Nephron progenitor cell (in vitro differentiated cells): ENCODE data around the gene ACAP2.
"Not testable (repeated sequence)": the region's sequence is repeated elsewhere in the genome, so short reads cannot be mapped to it uniquely, and the experiment has no call there.

Experiments used
- DNase-seq: peaks from one replicate; pipeline ENCODE4 v3.0.0; 2021
- H3K27ac Mint-ChIP-seq: 2 replicates; pipeline ENCODE4 v1.8.0; 2021; ENCODE audit warnings: mild to moderate bottlenecking, moderate library complexity, mixed read lengths
- H3K27me3 Mint-ChIP-seq: 2 replicates; pipeline ENCODE4 v1.8.0; 2021; ENCODE audit warnings: mild to moderate bottlenecking, low read depth, mixed read lengths; ENCODE audit not compliant: poor library complexity
- H3K36me3 Mint-ChIP-seq: 2 replicates; pipeline ENCODE4 v1.8.0; 2021; ENCODE audit warnings: low read depth, mixed read lengths
- H3K4me1 Mint-ChIP-seq: 2 replicates; pipeline ENCODE4 v1.8.0; 2021; ENCODE audit warnings: mixed read lengths
- H3K4me3 Mint-ChIP-seq: 2 replicates; pipeline ENCODE4 v1.8.0; 2021; ENCODE audit warnings: mild to moderate bottlenecking, moderate library complexity, mixed read lengths
- H3K9me3 Mint-ChIP-seq: 2 replicates; pipeline ENCODE4 v1.8.0; 2021; ENCODE audit warnings: mild to moderate bottlenecking, moderate library complexity, mixed read lengths
- TF ChIP-seq, protein P1 (sequence below): fragments of 200-600 bp; sonication (generic); IDR thresholded peaks from 2 replicates; pipeline ENCODE4 v1.5.0; 2021; ENCODE audit warnings: antibody characterized with exemption

Gene ACAP2, protein sequence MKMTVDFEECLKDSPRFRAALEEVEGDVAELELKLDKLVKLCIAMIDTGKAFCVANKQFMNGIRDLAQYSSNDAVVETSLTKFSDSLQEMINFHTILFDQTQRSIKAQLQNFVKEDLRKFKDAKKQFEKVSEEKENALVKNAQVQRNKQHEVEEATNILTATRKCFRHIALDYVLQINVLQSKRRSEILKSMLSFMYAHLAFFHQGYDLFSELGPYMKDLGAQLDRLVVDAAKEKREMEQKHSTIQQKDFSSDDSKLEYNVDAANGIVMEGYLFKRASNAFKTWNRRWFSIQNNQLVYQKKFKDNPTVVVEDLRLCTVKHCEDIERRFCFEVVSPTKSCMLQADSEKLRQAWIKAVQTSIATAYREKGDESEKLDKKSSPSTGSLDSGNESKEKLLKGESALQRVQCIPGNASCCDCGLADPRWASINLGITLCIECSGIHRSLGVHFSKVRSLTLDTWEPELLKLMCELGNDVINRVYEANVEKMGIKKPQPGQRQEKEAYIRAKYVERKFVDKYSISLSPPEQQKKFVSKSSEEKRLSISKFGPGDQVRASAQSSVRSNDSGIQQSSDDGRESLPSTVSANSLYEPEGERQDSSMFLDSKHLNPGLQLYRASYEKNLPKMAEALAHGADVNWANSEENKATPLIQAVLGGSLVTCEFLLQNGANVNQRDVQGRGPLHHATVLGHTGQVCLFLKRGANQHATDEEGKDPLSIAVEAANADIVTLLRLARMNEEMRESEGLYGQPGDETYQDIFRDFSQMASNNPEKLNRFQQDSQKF

DNA sequence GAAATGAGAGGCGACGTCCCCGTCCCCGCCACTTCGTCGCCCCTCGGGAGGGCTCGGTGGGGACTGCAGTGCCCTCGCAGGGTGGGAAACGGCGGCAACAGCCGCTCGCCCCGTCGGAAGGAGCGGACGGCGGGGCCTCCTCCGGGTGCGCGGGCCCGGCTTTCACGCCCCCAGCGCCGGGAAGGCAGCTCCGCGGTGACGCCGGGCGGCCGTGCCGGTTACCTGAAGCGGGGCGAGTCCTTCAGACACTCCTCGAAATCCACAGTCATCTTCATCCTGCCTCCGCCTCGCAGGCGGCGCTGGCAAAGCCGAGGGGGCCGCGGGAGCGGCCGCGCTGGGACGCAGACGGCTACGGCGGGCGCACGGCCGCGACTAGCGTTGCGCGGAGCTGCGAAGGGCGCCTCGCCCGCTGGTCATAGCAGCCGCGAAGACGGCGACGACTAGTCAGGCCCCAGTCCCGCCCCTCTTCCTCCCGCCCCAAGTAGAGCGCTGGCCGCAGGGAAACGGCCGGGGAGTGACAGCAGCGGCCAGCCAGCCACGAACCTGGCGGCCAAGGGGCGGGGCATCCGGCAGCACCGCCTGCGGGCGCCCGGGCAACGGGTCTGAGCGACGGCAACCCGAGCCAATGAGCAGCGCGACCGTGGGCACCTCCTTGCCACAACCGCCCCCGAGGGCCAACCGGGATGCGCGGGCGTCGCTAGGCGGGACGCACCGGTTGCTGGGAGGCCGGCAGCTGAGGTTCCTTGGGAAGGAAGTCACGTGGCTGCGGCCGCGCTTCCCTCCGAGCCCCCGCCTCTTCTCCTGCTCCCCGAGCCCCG, at the start of gene ACAP2:
TSS of gene ACAP2 (minus strand) at position 448 of the 818 bp plus-strand sequence. CDS start at position 275, 173 bp downstream.
- H3K36me3 Mint-ChIP-seq = no peaks in the 10 kb centered on the region
- TF ChIP-seq, protein P1, sequence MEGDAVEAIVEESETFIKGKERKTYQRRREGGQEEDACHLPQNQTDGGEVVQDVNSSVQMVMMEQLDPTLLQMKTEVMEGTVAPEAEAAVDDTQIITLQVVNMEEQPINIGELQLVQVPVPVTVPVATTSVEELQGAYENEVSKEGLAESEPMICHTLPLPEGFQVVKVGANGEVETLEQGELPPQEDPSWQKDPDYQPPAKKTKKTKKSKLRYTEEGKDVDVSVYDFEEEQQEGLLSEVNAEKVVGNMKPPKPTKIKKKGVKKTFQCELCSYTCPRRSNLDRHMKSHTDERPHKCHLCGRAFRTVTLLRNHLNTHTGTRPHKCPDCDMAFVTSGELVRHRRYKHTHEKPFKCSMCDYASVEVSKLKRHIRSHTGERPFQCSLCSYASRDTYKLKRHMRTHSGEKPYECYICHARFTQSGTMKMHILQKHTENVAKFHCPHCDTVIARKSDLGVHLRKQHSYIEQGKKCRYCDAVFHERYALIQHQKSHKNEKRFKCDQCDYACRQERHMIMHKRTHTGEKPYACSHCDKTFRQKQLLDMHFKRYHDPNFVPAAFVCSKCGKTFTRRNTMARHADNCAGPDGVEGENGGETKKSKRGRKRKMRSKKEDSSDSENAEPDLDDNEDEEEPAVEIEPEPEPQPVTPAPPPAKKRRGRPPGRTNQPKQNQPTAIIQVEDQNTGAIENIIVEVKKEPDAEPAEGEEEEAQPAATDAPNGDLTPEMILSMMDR = no peak
- no peaks in the 10 kb centered on the region for H3K27me3 Mint-ChIP-seq
- DNase-seq = peak; percentile 100
- no peaks in the 10 kb centered on the region for H3K9me3 Mint-ChIP-seq
- peak within 1 kb of the TSS; percentile 96 for H3K4me3 Mint-ChIP-seq
- H3K27ac Mint-ChIP-seq = peak within 1 kb of the TSS; percentile 99
- H3K4me1 Mint-ChIP-seq = peaks cover 49% of the 10 kb centered on the region

- Mint-ChIP-seq H3K4me3 (no peak overlapping the region), H3K4me1 (no peaks in the 10 kb centered on the region), H3K36me3 (no peaks in the 10 kb centered on the region), H3K27ac (no peak overlapping the region), H3K27me3 (peaks cover 3% of the 10 kb centered on the region), H3K9me3 (peaks cover 11% of the 10 kb centered on the region)
- TF ChIP-seq, protein P1 = no peak
- no peak for DNase-seq
These were observed 32.8 kb upstream of the ACAP2 start for GRCh38 chr3:195475614-195476013.

DNA sequence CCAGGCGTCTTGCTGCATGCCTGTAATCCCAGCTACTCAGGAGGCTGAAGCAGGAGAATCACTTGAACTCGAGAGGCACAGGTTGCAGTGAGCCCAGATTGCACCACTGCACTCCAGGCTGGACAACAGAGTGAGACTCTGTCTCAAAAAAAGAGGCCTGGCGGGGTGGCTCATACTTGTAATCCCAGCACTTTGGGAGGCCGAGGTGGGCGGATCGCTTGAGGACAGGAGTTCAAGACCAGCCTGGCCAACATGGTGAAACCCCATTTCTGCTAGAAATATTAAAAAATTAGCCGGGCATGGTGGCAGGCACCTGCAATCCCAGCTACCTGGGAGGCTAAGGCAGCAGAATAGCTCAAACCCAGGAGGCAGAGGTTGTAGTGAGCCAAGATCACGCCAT, 32.3 kb upstream of the ACAP2 start:
- H3K36me3 Mint-ChIP-seq, H3K27ac Mint-ChIP-seq, DNase-seq: not testable (repeated sequence)

DNA sequence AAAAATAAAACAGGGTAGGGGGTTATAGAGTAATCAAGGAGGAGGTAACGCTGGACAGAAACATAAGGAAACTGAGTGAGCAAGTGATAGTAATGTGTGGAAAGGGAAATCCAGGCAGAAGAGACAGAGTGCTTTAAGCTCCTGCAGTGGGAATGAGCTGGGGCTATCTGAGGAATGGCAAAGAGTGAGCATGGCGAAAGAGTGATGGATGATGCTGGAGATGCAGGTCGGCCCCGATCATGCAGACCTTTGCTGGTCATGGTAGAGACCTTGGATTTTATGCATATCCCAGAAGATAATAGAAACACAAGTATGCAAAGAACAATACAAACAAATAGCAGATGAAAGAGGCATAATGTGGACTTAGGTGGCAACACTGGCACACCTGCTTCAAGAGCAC, 26.0 kb upstream of the ACAP2 start:
- Mint-ChIP-seq H3K4me1 (no peaks in the 10 kb centered on the region), H3K9me3 (peaks cover 20% of the 10 kb centered on the region), H3K4me3 (no peak overlapping the region), H3K27me3 (peaks cover 3% of the 10 kb centered on the region), H3K36me3 (no peaks in the 10 kb centered on the region), H3K27ac (no peak overlapping the region)
- TF ChIP-seq, protein P1 = no peak
- DNase-seq = no peak

More for the DNA sequence above, 32.3 kb upstream of the ACAP2 start:
- H3K27me3 Mint-ChIP-seq, H3K4me3 Mint-ChIP-seq, H3K4me1 Mint-ChIP-seq: not testable (repeated sequence)
- peaks cover 11% of the 10 kb centered on the region for H3K9me3 Mint-ChIP-seq

DNA sequence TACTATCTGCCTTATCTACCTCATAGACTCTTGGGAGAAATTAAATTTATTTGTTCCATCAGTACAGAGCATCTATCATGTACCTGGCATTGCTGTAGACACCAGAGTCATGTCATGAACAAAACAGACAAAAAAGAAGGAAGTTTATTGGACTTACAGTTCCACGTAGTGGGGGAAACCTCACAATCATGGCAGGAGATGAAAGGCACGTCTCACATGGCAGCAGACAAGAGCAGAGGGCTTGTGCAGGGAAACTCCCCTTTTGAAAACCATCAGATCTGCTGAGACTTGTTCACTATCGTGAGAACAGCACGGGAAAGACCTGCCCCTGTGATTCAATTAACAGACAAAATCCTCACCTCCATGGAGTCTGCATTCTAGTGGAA, 25.6 kb upstream of the ACAP2 start:
- Mint-ChIP-seq H3K4me3 (no peak overlapping the region), H3K4me1 (no peaks in the 10 kb centered on the region), H3K27me3 (peaks cover under 1% of the 10 kb centered on the region), H3K27ac (no peak overlapping the region), H3K36me3 (no peaks in the 10 kb centered on the region), H3K9me3 (peaks cover 20% of the 10 kb centered on the region)
- DNase-seq = no peak
- TF ChIP-seq, protein P1 = no peak
